Gastrocnemius medialis (tissue), 4 donors: ENCODE data around the gene TEF.

Source experiments
- POLR2A ChIP-seq, 2 donors: fragments of 450-650 bp; IDR thresholded peaks; one replicate each; pipeline ENCODE4 v1.6.1; 2017; ENCODE audit warnings: antibody characterized with exemption in 2 of 2, mild to moderate bottlenecking in 2 of 2, moderate library complexity in 2 of 2
- TF ChIP-seq, protein P1 (sequence below), 5 experiments: fragments of 450-650 bp in 3 of 5; fragments of 200-600 bp in 2 of 5; sonication (generic) in 2 of 5; IDR thresholded peaks in 4 of 5; conservative IDR thresholded peaks in 1 of 5; 1 replicate in 4 of 5; 2 replicates in 1 of 5; pipeline ENCODE4 v1.5.1; 2016 to 2019; ENCODE audit warnings: antibody characterized with exemption in 5 of 5, mild to moderate bottlenecking in 3 of 5, moderate library complexity in 3 of 5

DNA sequence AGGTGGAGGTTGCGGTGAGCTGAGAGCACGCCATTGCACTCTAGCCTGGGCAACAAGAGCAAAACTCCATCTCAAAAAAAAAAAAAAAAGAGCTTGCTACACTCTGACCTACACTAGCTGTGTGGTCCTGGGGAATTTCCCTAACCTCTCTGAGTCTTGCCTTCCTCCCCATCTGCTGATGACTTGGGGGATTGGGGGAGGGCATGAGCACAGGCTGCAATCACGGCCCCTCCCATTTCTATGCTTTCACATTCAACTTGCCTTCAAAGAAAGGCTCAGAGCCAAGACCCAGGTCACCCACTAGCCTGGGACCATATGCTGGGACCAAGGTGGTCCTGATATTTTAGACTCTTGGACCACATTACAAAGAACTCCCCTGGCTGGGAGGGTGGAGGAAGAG, 39.8 kb upstream of the TEF start:
- TF ChIP-seq, protein P1, sequence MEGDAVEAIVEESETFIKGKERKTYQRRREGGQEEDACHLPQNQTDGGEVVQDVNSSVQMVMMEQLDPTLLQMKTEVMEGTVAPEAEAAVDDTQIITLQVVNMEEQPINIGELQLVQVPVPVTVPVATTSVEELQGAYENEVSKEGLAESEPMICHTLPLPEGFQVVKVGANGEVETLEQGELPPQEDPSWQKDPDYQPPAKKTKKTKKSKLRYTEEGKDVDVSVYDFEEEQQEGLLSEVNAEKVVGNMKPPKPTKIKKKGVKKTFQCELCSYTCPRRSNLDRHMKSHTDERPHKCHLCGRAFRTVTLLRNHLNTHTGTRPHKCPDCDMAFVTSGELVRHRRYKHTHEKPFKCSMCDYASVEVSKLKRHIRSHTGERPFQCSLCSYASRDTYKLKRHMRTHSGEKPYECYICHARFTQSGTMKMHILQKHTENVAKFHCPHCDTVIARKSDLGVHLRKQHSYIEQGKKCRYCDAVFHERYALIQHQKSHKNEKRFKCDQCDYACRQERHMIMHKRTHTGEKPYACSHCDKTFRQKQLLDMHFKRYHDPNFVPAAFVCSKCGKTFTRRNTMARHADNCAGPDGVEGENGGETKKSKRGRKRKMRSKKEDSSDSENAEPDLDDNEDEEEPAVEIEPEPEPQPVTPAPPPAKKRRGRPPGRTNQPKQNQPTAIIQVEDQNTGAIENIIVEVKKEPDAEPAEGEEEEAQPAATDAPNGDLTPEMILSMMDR (IDR thresholded peaks at IDR 0.05 in 4 of 5, conservative IDR thresholded peaks at IDR 0.05 in 1 of 5): no peak
- no peak for TF ChIP-seq POLR2A (IDR thresholded peaks at IDR 0.05)
